Measurements from ENCODE around the gene ANKRD30A. TPM values are rescaled to one million over a fixed set of nuclear protein-coding genes. Genes with fewer than 3 reads are reported as not detected.

The ANKRD30A gene
- total RNA-seq, 1 experiment from 2014 or later, result not detected

GRCh38 chr10:37285063-37285462 lies 159.7 kb downstream of the ANKRD30A start (continued):
- no peak for TF ChIP-seq NR2C2 (CRISPR knock-in tag; IDR thresholded peaks at IDR 0.05)
- TF ChIP-seq JAZF1 (CRISPR knock-in tag; IDR thresholded peaks at IDR 0.05), result no peak
- TF ChIP-seq GTF2I (CRISPR knock-in tag; conservative IDR thresholded peaks at IDR 0.05), result no peak
- TF ChIP-seq CBFB (CRISPR knock-in tag; IDR thresholded peaks at IDR 0.05; ENCODE audit: low read depth), result no peak
- no peak for TF ChIP-seq TEAD1 (CRISPR knock-in tag; IDR thresholded peaks at IDR 0.05)

GRCh38 chr10:37289833-37290464 lies 164.6 kb downstream of the ANKRD30A start:
- Mint-ChIP-seq H3K36me3 (peaks cover 72% of the 10 kb centered on the region), H3K27ac (no peak overlapping the region), H3K4me1 (no peaks in the 10 kb centered on the region), H3K4me3 (no peak overlapping the region), H3K9me3 (peaks cover 84% of the 10 kb centered on the region), H3K27me3 (ENCODE audit: low read depth) (peaks cover 22% of the 10 kb centered on the region)
- POLR2A ChIA-PET, result no interaction called here
- DNase-seq (ENCODE audit: low spot score), result no peak
- TF ChIP-seq ZNF138 (CRISPR knock-in tag; conservative IDR thresholded peaks at IDR 0.05), result no peak
- TF ChIP-seq FOXJ3 (CRISPR knock-in tag; IDR thresholded peaks at IDR 0.05; ENCODE audit: borderline replicate concordance), result no peak
- no peak for TF ChIP-seq FOXK1 (CRISPR knock-in tag; IDR thresholded peaks at IDR 0.05)
- no peak for TF ChIP-seq ZNF232 (CRISPR knock-in tag; IDR thresholded peaks at IDR 0.05)
- no peak for TF ChIP-seq SP1 (CRISPR knock-in tag; conservative IDR thresholded peaks at IDR 0.05)
- no peak for TF ChIP-seq ZNF263 (CRISPR knock-in tag; IDR thresholded peaks at IDR 0.05; ENCODE audit: low read depth)
- no peak for TF ChIP-seq GTF2I (CRISPR knock-in tag; conservative IDR thresholded peaks at IDR 0.05)
- TF ChIP-seq AFF4 (CRISPR knock-in tag; IDR thresholded peaks at IDR 0.05; ENCODE audit: borderline replicate concordance), result no peak
- no peak for TF ChIP-seq ELF4 (CRISPR knock-in tag; IDR thresholded peaks at IDR 0.05; ENCODE audit: low read depth)
- no peak for TF ChIP-seq TP53 (CRISPR knock-in tag; IDR thresholded peaks at IDR 0.05)
- TF ChIP-seq ZNF396 (CRISPR knock-in tag; IDR thresholded peaks at IDR 0.05; ENCODE audit: borderline replicate concordance), result no peak
- TF ChIP-seq ATF2 (CRISPR knock-in tag; IDR thresholded peaks at IDR 0.05; ENCODE audit: borderline replicate concordance, low read depth), result no peak
- no peak for TF ChIP-seq SMAD4 (CRISPR knock-in tag; IDR thresholded peaks at IDR 0.05)
- TF ChIP-seq HMGXB4 (CRISPR knock-in tag; IDR thresholded peaks at IDR 0.05), result no peak
- TF ChIP-seq JAZF1 (CRISPR knock-in tag; IDR thresholded peaks at IDR 0.05), result no peak
- TF ChIP-seq MYBL2 (CRISPR knock-in tag; IDR thresholded peaks at IDR 0.05), result no peak
- TF ChIP-seq CDX4 (CRISPR knock-in tag; IDR thresholded peaks at IDR 0.05; ENCODE audit: borderline replicate concordance), result no peak
- CTCF ChIA-PET, result no interaction called here
- ATAC-seq, result no peak

Measured in WTC11 (cell line).